ENCODE data around the gene PLCG1. TPM values are rescaled to one million over a fixed set of nuclear protein-coding genes. Genes with fewer than 3 reads are reported as not detected.

PLCG1 gene
- total RNA-seq, 1 experiment from 2014 or later = 45.6 TPM

- Histone ChIP-seq H3K4me3 (replicated peaks in 1 of 2; ENCODE audit: low read depth in 1 of 2, low read length in 2 of 2) (no peak overlapping the region), H3K9ac (ENCODE audit: low read length) (no peak overlapping the region), H3K9me3 (ENCODE audit: control insufficient read depth in 1 of 2, insufficient read depth in 1 of 2, low read depth in 1 of 2, low read length in 2 of 2) (no peaks in the 10 kb centered on the region), H3K4me2 (ENCODE audit: low read length) (no peak overlapping the region), H3K27me3 (ENCODE audit: insufficient read depth, low read length) (no peaks in the 10 kb centered on the region), H3K27ac (ENCODE audit: low read depth, low read length) (no peak overlapping the region), H3K79me2 (ENCODE audit: insufficient read depth, low read length) (no peaks in the 10 kb centered on the region), H3K4me1 (ENCODE audit: control insufficient read depth in 1 of 2, insufficient read depth in 2 of 2, low read length in 2 of 2) (no peaks in the 10 kb centered on the region), H3K36me3 (ENCODE audit: control insufficient read depth in 1 of 2, insufficient read depth in 2 of 2, low read length in 2 of 2) (peaks cover 35 to 55% of the 10 kb centered on the region in 2 experiments), H4K20me1 (ENCODE audit: insufficient read depth) (peaks cover 3% of the 10 kb centered on the region; the same call in 1 of the 2 replicates), H2AFZ (ENCODE audit: low read depth, low read length, poor library complexity, severe bottlenecking) (no peak overlapping the region), H3K9me2 (ENCODE audit: insufficient read depth) (no peaks in the 10 kb centered on the region)
- ATAC-seq (no peak), DNase-seq (ENCODE audit: low read depth, low spot score) (no peak)
- POLR2A ChIA-PET = no interaction called here
- CTCF ChIA-PET = interaction anchor here (1.2 to 3.0 kb wide), 2 partner anchors 9 to 11 kb away, joined by 3 to 10 read pairs; no protein-coding TSS in a partner anchor
- TF ChIP-seq CEBPB (IDR thresholded peaks at IDR 0.05; ENCODE audit: low read depth) (no peak), CBX3 (IDR thresholded peaks at IDR 0.05; ENCODE audit: low read depth) (no peak), REST (IDR thresholded peaks at IDR 0.05; ENCODE audit: low read depth) (no peak), EGR1 (IDR thresholded peaks at IDR 0.05; ENCODE audit: low read depth) (no peak), FOSL1 (IDR thresholded peaks at IDR 0.05; ENCODE audit: low read depth) (no peak), RAD21 (IDR thresholded peaks at IDR 0.05; ENCODE audit: low read depth) (no peak), YY1 (IDR thresholded peaks at IDR 0.05; ENCODE audit: extremely low read depth, insufficient replicate concordance, low read depth, low read length) (no peak), POLR2A (IDR thresholded peaks at IDR 0.05; ENCODE audit: borderline replicate concordance, extremely low read depth, insufficient read depth, insufficient read length) (no peak), TCF7L2 (IDR thresholded peaks at IDR 0.05; ENCODE audit: borderline replicate concordance, extremely low read depth, insufficient read depth, insufficient read length) (no peak), ZNF274 (IDR thresholded peaks at IDR 0.05; ENCODE audit: low read depth, low read length) (no peak), ZFX (IDR thresholded peaks at IDR 0.05) (no peak), ATF3 (IDR thresholded peaks at IDR 0.05) (no peak), EZH2phosphoT487 (IDR thresholded peaks at IDR 0.05; ENCODE audit: borderline replicate concordance) (no peak)
- BruUV-seq (replicated peaks) = no TSS peak
- RAD21 ChIA-PET (ENCODE audit: low non-redundant PET in 1 of 2, low total read pairs in 2 of 2, uncharacterized antibody in 2 of 2, unreplicated experiment in 2 of 2) = no interaction called here
- intact Hi-C loops (cut with micrococcal nuclease) = no loop called here
Measured at GRCh38 chr20:41124451-41125094, 12.8 kb upstream of the PLCG1 start.
